Fibroblast of pulmonary artery (primary cell): ENCODE data around the gene PCSK1N.

ENCODE experiments used
- DNase-seq: peaks from one replicate; pipeline ENCODE4 v3.0.0-alpha.2; 2010; ENCODE audit warnings: low read depth
- H3K4me3 ChIP-seq: replicated peaks from 2 replicates; pipeline ENCODE4 v1.5.1; 2011; ENCODE audit warnings: low read depth, mild to moderate bottlenecking, control low read depth, low read length, moderate library complexity
- TF ChIP-seq, protein P1 (sequence below): IDR thresholded peaks from 2 replicates; pipeline ENCODE4 v1.5.1; 2011; ENCODE audit warnings: mild to moderate bottlenecking, control low read depth, low read length, inconsistent platforms; ENCODE audit errors: missing control alignments

Gene PCSK1N

DNA sequence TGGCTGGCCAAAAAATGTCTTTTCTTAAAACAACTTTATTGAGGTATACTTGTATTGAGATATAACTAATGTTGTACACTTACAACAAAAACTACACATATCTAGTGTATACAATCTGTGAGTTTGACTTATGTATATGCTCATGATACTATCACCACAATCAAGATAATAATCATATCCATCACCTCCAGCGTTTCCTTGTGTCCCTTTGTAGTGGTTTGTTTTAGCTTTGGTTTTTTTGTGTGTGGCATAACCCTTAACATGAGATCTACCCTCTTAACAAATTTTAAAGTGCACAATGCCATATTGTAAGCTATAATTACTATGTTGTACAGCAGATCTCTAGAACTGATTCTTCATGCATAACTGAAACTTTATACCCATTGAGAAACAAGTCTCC, 13.4 kb upstream of the PCSK1N start:
- DNase-seq: no peak
- TF ChIP-seq, protein P1, sequence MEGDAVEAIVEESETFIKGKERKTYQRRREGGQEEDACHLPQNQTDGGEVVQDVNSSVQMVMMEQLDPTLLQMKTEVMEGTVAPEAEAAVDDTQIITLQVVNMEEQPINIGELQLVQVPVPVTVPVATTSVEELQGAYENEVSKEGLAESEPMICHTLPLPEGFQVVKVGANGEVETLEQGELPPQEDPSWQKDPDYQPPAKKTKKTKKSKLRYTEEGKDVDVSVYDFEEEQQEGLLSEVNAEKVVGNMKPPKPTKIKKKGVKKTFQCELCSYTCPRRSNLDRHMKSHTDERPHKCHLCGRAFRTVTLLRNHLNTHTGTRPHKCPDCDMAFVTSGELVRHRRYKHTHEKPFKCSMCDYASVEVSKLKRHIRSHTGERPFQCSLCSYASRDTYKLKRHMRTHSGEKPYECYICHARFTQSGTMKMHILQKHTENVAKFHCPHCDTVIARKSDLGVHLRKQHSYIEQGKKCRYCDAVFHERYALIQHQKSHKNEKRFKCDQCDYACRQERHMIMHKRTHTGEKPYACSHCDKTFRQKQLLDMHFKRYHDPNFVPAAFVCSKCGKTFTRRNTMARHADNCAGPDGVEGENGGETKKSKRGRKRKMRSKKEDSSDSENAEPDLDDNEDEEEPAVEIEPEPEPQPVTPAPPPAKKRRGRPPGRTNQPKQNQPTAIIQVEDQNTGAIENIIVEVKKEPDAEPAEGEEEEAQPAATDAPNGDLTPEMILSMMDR: no peak
- H3K4me3 ChIP-seq: no peak overlapping the region

DNA sequence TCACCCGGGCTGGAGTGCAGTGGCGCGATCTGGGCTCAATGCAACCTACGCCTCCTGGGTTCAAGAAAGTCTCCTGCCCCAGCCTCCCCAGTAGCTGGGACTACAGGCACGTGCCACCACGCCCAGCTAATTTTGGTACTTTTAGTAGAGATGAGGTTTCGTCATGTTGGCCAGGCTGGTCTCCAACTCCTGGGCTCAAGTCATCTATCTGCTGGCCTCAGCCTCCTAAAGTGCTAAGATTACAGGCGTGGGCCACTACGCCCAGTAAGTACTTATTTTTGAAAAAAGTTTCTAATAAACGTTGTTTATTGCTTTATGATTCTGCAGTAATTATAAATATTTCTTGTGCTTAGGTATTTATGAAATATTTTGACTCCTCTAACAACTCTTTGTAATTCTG, 4.3 kb upstream of the PCSK1N start:
- DNase-seq: no peak
- H3K4me3 ChIP-seq: no peak overlapping the region
- TF ChIP-seq, protein P1: no peak

DNA sequence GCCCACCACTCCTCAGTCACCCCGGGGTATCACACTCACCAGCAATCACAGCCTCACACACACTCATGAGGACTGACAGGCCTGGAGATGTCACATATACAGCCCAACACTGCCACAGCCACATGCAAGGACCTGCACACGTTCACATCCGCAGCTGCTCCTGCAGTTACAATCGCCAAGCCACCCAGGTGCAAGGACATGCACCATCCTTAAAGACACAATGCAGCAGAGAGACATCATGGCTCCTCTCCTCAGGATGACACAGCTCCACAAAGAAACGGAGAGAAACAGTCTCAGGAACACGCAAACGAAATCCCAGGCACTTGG, 1.1 kb downstream of the PCSK1N start:
- DNase-seq: no peak
- H3K4me3 ChIP-seq: no peak overlapping the region
- TF ChIP-seq, protein P1: no peak

DNA sequence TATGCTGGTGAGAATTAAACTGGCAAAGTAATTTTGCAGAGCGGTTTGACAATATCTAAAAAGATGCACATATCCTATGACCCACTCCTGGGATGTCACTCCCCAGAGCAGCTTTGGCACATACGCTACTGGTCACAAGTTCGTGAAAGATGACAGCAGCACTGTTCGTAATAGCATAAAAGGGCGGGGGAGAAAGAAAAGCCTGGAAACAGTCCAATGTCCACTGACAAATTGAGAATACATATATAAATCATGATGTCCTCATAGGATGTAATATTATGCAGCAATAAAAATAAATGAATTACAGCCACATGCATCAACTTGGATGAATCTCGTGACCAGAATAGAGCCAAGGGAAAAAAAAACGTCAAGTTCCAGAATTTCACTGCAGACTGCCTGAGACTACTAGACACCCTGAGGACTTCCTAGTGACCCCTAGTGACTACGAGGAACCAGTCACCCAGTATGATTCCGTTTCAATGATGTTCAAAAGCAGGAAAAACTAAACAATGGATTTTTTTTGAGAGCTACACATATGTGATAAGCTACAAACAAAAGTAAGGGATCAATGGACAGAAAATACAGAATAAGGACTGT, 1.8 kb downstream of the PCSK1N start:
- TF ChIP-seq, protein P1: no peak
- H3K4me3 ChIP-seq: no peak overlapping the region
- no peak for DNase-seq

DNA sequence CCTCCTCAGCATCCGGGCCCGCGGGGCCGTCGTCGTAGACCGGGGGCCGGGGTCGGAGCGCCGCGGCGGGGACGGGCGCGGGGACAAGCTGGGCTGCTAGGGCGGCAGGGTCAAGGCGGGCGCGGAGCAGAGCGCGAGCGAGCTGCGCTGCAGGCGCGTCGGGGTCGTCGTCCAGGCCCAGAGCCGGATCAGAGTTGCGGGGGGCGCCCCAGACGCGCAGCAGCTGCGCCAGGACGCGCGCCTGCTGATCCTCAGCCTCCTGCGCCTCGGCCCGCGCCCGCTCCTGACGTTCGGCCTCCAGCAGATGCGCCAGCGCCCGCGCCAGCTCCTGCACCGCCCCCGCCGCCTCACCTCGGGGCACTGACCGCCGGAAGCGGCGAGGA, 3.5 kb downstream of the PCSK1N start:
- DNase-seq: no peak
- H3K4me3 ChIP-seq: no peak overlapping the region
- TF ChIP-seq, protein P1: no peak

DNA sequence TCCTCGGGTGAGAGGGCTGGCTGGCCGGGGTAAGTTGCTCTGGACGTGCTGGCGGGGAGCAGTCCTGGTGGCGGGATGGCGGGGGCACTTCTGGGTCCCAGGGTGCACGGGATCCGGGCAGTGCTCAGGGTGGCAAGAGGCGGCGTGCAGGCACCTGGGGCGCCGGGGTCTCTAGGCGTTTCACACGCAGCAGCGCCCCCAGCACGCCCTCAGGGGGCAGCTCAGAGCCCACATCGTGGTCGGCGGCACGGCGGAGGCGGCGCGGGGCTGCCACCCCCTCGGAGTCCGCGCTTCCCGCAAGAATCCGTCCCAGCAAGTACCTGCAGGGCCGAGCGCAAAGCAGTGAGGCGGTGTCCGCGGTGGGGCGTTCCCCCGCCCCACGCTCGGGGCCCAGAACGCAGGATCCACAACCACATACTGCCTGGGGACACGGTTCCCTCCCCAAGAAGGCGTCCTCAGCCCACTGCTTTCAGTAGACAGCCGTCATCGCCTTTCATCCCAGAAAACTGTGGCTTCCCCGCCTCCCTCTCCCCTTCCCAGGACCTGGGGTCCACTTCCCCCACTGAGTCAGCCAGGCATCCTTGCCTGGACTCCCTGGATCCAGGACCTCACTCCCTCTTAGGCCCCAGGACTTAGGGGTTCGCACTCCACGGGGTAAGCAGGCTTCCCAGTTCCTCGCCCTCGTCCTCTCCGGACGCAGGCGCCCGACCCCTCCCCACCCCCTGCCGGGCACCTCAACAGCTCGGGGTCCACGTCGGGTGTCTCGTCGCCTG, 4.1 kb downstream of the PCSK1N start:
- H3K4me3 ChIP-seq: no peak overlapping the region
- no peak for DNase-seq
- TF ChIP-seq, protein P1: no peak
